Activated T-cell treated with anti-CD3 and anti-CD28 coated beads for 48 hours (primary cell): ENCODE measurements around the gene CASZ1.

Experiments used
- DNase-seq: peaks from one replicate; pipeline ENCODE4 v3.0.0-alpha.2; 2020; ENCODE audit warnings: low read depth

The CASZ1 gene

DNA sequence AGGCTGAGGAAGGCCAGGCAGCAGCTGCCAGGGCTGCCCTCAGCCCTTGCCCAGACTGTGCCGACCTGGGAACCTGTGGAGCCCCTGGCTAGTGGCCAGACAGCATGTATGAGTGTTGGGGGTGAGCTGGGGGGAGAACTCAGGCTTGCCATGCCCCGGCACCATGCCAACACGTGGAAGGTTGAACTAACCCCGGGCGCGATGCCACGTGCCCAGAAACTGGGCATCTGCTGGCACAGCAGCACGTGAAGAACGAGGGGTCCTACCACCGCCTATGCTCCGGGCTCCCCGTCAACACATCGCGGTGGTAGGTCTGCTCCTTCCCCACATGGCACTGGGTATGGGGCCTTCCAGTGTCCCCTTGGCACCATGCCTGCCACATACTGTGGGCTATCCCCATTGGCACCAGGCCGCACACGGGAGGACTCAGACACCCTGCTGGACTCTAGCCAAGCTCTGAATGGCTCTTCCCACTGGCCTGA is 68.7 kb downstream of the CASZ1 start:
- no peak for DNase-seq

DNA sequence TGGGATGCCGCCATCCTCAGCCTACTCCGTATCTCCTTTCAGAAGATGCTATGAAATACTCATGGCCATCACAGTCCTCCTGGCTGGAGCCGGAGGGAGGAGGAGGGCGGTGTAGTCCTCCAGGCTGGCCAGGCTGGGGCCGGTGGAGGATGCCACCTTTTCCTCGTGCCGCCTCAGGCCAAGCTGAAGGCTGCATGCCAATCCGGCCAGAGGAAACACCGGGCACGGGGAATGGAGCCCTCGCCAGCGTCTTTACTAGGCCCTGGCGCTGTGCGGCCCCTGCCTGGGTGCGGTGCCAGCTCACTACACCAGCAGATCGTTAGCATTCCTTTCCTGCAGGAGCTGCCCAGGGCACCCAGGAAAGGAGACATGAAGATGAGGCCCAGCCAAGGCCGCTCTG is 70.1 kb downstream of the CASZ1 start:
- no peak for DNase-seq

DNA sequence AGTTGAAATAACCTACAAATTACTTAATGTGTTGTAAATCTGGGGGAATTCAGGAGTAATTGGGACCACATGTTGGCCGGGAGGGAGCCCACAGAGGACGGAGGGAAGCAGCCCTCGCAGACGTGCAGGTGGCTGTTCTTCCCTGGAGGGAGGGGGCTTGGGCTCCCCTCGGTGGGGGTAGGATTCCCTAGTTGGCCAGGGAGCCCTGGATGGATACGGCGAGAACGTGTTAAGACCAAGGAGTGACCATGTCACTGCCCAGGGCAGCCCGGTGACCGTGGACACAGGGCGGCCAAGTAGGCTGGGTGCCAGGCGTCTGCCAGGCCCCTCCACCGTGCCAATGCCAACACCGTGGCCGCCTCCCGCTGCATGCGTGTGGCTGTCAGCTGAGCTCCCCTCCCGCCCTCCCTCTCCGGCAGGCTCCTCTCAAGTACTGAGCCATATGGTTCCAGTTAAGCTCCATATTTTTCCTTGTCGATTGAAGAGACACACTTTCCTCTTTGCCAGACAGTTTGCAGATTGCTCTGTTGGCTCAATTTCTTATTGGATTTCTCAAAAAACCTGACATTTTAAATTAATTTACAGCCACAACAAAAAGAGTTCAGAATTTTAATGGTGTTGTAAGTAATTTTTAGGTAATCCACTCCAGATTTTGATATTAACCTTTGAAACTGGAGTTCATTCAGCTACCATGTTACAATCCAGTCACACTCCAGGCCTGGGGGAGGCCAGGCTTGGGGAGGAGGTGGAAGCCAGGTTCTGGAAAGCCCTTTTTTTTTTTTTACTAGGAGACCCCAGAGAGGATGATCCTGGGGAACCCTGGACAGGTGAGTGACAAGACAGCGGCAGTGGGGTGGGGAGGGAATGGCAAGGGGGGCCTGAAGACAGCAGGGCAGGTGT is 71.2 kb downstream of the CASZ1 start:
- no peak for DNase-seq

DNA sequence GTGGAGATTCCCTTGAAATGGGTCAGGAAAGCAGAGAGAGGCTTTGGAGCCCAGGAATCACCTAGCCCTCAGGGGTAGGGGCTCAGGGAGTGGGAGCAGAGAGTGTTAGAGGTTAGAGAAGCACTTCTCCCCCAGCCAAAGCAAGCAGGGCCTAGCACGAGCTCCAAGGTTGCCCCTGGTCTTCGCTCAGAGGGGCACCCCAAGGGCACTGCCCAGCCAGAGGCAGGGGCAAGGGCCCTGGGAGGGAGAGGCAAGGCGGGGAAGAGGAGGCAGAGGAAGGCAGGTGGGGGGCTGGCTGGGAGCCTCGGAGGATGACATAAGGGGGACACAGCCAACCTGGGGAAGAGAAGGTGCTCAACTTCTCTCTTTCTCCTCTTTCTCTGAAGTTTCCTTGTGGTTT is 71.9 kb downstream of the CASZ1 start:
- DNase-seq: no peak

DNA sequence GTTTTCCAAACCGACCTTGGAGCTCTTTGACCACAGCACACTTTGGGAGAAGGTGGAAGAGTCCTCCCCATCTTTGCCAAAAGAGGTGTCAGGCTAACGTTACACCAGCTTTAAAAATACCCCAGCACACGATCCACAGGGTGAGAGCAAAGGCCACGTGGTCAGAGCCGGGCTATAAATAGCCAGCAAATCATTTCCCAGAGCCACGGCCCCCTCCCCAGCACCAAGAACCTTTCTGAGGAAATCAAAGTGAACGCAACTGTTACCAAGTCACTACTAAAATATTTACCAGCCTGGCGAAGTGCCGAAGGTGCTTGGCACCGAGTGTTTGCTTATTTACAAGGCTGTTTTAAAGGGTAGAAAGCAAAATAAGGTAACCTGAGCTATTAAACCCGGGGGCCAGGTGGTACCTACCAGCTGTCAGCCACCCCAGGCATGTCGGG is 72.4 kb downstream of the CASZ1 start:
- no peak for DNase-seq

DNA sequence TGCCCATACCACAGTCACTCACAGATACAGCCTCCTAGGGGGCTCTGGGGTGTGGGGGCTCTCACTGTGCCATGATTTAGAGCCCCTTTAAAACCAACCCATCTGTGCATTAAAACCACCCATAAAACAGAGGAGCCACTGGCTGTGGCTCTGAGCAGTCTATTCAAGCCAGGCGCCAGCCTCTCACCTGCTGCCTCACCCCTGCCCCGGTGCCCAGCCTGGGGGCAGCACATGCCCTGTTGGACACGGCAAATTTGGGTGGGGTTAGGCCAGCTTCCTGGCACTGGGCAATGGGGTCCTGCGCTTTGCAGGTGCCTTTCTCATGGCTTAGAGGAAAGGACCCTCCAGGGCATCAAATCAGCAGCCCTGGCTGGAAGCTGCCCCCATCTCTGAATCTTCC is 73.1 kb downstream of the CASZ1 start:
- no peak for DNase-seq

DNA sequence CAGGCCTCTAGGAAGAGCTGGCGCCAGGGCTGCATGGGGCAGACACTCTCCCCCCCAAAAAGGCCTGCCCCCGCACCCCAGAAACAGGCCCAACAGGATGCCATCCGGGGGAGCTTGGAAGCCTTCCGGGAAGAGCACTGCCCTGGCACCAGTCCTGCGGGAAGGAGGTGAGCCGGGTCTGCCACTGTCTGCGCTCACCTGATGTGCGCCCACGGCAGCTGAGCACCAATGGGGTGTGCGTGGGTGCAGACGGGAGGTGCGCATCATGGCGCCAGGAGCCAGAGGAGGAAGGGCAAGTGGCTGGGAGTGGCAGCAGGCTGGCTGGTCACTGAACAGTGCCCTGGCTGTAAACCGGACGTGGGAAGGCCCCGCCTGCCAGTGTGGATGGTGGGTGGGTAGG is 73.6 kb downstream of the CASZ1 start:
- no peak for DNase-seq

DNA sequence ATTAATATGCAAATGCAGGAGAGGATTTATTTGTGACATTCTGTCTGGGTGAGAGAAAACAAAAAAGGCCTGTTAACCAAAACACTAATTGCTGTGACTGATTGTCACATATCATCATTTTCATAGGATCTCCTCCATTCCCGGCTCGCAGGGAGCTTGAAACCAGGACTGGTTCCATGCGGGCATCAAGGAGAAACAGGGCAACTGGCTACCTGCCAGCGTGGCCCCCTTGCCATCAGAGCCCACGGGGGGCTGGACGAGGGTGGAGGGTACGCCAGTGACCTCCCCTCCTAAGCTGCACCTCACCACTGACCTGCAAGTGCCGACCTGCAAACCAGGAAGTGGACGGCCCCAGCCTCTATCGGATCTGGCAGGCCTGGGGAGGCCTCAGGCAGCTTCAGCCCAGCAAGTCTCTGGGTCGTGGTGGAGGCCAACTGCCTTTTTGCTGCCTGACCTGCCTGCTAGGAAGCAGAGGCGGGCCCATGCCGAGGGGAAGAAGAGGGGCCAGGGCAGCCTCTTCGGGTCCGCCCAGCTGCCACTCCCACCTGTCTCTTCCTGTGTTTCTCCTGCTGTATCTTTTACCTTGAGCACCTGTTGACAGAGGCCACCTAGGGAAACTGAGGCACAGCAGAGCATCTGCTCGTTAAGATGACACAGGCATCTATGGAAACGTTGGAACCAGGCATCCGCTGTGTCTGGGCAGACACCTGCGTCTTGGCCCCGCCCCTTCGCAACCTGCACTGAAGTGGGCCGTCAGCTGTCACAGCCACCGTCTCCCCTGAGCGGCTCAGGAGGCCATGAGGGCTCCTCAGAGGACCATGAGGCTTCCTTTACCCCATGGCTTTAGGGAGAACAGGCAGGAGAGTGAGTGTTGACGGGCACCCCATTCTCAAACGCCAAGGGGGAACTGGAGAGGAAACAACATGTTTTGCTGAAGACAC is 74.8 kb downstream of the CASZ1 start:
- DNase-seq: no peak

DNA sequence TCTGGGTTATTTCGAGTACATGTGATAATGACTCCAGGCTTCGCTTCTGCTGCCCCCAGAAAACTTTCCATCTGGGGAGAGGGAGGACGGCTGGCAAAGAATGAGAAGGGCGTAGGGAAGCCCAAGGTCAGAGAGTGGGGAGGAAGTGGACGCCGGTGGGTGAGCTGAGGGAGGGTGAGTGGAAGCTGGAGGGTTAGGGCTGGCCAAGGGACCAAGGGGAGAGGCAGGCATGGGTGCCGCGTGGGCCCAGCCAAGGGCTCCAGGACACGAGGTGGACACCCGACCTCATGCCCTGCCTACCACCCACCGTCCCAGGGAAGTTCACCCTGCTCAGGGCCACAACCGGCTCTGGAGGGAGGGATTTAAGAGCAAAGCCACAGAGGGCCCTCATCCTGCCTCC is 75.8 kb downstream of the CASZ1 start:
- DNase-seq: no peak

DNA sequence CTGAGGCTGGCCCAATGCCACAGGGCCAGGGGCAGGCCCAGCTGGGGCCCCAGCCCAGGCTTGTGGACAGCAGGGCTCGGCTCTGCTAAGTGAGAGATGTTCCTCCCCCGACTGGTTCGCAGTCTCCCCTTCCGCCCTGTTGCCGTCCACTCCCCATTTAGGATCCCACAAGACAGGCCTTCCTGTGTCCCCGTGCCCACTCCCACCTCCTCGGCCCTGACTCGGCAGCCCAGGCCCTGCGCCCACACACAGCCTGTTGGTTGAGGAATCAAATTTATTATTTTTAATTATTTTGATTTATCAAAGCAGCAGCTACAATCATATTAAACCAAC is 78.4 kb downstream of the CASZ1 start:
- DNase-seq: no peak

DNA sequence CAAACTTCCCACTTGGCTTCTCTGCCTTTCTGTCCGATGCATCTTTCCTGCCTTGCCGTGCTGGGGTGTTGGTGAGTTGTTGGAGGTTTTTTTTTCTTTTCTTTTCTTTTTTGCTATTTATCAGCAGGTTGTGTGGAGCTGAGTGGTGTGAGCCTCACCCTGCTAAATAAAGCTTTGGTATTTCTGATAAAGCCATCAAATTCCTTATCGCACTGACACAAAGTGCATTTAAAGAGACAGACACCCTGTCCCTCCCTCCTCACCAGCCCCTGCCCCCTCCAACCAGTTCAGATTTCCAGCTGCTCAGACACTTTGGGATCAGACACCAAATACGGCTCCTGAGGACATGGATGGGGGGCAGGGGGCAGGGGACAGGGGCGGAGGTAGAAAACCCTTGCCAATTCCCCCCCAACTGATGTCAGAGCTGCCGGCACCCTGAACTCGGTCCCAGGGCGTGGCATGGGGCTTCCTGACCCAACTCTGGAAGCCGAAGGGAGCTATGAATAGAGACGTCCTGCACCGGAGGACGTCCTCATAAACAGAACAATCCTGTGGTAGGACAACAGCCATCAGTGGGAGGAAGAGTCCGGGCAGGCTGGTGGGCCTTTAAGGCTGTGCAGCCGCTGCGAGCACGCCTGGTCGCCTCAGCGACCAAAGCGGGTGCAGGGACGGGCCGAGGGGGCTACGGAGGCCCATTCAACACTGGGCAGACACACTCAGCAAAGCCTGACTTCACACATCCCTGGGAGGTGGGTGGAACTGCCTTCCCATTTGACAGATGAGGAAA is 79.0 kb downstream of the CASZ1 start:
- no peak for DNase-seq

DNA sequence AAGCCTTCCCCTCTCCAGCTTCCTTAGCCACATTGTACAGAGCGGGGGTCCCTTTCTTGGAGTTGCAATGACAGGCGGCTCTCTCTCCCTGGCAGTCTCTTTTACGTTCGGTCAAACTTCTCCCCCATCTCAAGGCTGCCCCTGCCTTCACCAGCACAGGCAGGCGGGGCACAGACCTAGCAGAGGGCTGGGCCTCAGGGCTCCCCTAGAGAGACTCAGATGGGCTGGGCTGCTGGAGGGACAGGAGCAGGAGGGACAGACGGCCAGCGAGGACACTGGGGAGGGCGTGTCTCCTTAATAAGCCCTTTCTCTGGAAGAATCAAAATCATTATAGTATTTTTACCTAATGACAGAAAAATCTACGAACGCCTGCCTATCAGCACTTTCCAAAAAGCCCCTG is 79.6 kb downstream of the CASZ1 start:
- DNase-seq: no peak

DNA sequence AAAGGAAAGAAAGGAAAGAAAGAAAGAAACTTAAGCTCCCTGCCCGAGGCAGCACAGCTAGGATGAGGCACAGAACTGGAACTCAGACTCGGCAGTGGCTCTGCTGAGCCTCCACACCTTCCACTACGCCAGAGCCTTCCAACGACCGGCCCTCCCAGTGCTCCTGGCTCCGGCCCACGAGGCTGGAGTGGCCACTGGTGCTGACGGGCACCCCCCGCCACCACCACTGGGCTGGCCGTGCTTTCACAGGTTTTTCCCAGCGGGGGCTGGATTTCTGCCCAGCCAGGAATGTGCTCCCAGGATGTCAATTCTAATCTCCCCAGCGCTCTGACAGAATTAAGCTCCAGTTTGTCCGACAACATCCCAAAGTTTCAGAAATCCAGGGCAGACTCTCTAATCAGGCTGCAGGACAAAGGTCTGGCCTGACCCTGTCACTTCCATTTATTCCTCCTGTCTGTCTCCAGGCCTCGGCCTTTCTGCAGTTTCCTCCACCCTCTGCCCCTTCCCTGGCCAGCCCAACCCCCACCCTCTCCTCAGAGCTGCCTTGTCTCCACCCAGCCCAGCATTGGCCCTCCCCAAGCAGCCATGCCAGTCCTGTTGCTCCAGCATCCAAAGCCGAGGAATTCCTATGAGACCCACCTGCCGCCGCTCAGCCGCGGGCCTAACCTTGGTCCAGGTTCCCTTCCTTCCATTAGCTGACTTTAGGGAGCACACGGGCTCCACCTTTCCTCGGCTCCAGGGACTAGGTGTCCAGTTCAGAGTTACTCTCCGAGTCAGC is 81.9 kb downstream of the CASZ1 start:
- DNase-seq: no peak

DNA sequence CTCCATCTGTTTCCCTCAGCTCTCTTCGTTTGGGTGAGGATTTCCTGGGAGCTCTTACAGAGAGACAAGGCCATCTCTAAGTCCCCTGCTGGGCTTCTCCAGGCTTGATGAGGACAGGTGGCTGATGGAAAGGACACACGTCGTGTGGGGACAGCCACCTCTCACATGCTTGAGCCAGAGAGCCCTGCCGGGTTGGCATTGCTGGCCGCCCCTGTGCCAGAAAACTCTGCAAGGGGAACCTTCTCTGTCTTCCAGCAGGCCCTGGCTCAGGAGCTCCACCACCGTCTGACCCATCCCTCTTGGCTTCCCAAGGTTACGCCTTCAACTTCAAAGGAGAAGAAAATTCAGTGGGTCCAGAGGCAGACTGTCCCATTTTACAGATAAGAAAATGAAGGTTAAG is 82.8 kb downstream of the CASZ1 start:
- no peak for DNase-seq

DNA sequence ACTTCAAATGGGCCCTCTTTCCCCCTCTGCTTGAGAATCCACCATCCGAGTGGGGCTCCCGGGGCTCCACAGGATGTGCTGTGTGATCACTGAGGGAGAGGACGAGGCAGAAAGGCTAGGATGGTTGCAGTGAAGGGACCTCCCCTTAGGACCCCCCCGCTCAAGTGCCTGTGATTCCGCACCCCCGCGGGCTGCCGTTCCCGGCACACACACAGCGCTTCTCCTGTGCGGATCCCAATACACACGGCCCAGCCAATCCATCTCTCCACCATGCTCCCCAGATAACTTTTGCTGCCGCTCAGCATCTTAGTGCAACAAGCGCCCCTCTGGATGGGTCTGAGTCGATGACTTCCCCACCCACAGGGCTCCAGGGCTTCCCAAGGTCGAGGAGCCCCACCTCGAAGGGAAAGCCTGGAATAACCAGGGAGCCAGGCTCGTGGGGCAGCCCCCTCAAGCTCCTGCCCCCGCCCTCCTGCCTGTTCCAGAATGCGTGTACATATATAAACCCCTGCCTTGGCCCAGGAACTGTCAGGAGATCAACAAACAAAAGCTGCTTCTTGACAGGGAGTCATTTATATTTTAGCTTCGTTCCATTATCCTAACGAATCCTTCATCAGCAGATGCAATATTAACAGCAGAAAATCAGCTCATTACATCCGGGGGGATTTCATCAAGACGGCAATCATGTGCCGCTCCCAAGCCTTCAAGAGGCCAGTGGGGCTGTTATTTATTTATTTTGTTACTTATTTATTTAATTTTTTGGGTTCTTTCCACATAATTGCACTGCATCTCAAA is 83.7 kb downstream of the CASZ1 start:
- no peak for DNase-seq

DNA sequence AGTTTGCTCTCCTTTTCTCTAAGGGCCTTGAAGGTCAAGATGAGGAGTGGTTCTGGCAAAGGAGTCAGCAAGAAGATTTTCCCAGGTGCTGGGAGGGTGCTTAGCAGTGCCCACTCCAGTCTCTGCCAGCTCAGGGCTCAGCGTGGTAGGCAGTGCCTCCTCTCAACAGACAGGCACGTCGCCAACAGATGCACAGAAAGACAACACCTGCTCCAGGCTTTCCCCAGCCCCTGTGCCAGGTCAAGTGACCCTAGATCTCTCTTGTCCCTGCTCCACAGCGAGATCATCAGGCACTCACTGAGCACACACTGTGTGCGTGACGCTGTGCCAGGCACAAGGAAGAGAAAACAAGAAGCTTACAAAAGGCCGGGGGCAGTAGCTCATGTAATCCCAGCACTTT is 86.0 kb downstream of the CASZ1 start:
- no peak for DNase-seq

DNA sequence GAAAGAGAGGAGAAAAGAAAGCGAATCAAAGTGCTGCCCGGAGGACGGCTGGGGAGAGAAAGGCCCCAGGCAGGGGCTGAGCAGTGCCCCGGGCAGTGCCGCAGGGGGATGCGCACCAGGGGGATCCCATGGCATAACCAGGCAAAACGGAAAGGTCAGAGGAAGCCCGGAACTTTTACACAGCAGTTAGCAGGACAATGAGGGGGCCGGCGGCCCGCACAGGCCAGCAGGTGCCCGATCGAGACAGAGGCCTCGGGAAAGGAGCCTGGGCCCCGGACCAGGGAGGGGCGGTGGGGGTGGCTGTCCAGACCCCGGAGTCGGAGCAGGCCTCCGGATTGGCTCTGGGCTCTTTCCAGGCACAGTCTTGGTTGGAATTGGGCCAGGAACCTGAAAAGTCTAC is 86.8 kb downstream of the CASZ1 start:
- no peak for DNase-seq

DNA sequence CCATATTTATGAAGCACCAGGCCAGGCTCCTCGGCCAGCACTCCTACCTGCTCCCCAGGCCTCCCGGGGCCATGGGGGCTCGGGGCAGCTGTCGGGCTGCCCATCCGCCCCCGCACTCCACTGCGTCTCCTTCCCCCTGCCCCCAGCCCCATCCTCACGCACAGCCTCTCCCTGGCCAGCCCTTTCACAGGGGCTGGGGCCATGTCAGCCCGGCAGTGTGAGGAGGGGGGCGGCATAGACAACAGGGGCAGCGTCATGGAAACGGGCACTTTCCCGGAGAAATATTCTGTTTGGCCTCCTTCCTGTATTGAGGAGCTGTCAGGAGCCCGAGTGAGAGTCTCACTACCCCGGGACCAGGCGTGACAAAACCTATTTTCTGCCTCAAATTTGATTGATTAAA is 87.3 kb downstream of the CASZ1 start:
- DNase-seq: no peak

DNA sequence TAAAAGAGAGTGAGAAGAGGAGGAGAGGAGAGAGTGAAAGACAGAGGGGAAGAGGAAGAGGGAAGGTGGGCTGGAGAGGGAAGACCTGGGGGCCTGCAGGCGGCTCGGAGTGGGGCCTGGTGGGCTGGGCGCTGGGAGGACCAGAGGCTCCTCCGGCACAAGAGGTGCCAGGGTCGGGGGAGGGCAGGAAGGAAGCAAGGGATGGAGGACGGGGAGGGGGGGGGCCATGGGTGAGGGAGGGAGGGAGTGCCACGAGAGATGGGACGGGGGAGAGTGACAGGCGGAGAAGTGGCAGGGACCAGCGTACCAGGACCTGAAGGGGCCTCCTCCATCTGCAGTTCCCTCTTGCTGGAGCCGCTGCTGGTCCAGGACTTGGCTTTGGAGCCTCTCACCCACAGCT is 87.7 kb downstream of the CASZ1 start:
- no peak for DNase-seq

DNA sequence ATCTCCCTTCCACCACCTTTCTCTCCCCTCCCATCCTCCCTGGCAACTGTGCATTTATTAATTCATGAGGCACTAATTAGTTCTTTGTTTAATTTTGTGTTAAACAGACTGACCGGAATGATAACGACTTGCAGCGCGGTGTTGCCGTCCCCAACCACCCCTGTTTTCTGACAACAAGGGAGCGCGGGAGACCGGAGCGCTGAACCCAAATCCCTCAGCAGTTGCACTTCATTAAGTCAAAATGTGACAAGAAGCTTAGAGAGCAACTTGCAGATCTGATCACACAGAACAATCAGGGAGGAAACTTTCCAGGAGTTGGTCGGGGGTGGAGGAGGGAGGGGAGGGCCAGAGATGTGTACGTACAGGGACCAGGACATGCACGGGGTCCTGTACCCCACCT is 89.2 kb downstream of the CASZ1 start:
- DNase-seq: no peak
